ENCODE data around the gene CYP27C1. TPM values are rescaled to one million over a fixed set of nuclear protein-coding genes. Genes with fewer than 3 reads are reported as not detected.

CYP27C1 gene
- total RNA-seq, 1 donor from 2014 or later = 5.7 TPM

- peaks cover 49% of the 10 kb centered on the region for H3K36me3 ChIP-seq (ENCODE audit: insufficient read depth, low read length)
- H3K9ac ChIP-seq (ENCODE audit: low read length) = no peak overlapping the region
- H3K27me3 ChIP-seq (ENCODE audit: insufficient read depth, low read length) = no peaks in the 10 kb centered on the region
- FAIRE-seq (no peak), DNase-seq (ENCODE audit: low read depth) (no peak)
- H3K27ac Mint-ChIP-seq (ENCODE audit: unreplicated experiment) = no peak overlapping the region
- no peak overlapping the region for H3K4me3 Mint-ChIP-seq (ENCODE audit: unreplicated experiment)
- H3K4me2 ChIP-seq (ENCODE audit: low read length) = no peak overlapping the region
- H3K27me3 Mint-ChIP-seq (ENCODE audit: low read depth, unreplicated experiment) = no peaks in the 10 kb centered on the region
- no peaks in the 10 kb centered on the region for H3K9me3 ChIP-seq (ENCODE audit: insufficient read depth, low read depth, low read length)
- peaks cover 12% of the 10 kb centered on the region for H3K4me1 Mint-ChIP-seq (ENCODE audit: low read depth, unreplicated experiment)
- peaks cover 3% of the 10 kb centered on the region for H3K4me1 ChIP-seq (ENCODE audit: insufficient read depth, low read length)
- peaks cover 6% of the 10 kb centered on the region for H4K20me1 ChIP-seq (ENCODE audit: insufficient read depth, low read length)
- peaks cover 34% of the 10 kb centered on the region for H3K36me3 Mint-ChIP-seq (ENCODE audit: low read depth, unreplicated experiment)
- H2AFZ ChIP-seq (ENCODE audit: low read depth, low read length) = no peak overlapping the region
- TF ChIP-seq CTCF (IDR thresholded peaks at IDR 0.05; ENCODE audit: insufficient read depth, low read depth, low read length) (no peak), EZH2 (IDR thresholded peaks at IDR 0.05; ENCODE audit: insufficient read depth, low read length) (no peak)
- no peaks in the 10 kb centered on the region for H3K9me3 Mint-ChIP-seq (ENCODE audit: unreplicated experiment)
- H3K4me3 ChIP-seq (ENCODE audit: insufficient read depth, low read depth, low read length) = no peak overlapping the region
- no peak overlapping the region for H3K27ac ChIP-seq (ENCODE audit: low read depth, low read length)
- no peaks in the 10 kb centered on the region for H3K79me2 ChIP-seq (ENCODE audit: insufficient read depth, low read length)
Observed at GRCh38 chr2:127259355-127259754, 39.3 kb upstream of the CYP27C1 start.

GRCh38 chr2:127256866-127257265, 36.8 kb upstream of the CYP27C1 start:
- H3K36me3 Mint-ChIP-seq (ENCODE audit: low read depth, unreplicated experiment) = peaks cover 32% of the 10 kb centered on the region
- no peaks in the 10 kb centered on the region for H3K9me3 ChIP-seq (ENCODE audit: insufficient read depth, low read depth, low read length)

More at GRCh38 chr2:127256866-127257265, 36.8 kb upstream of the CYP27C1 start:
- peaks cover 5% of the 10 kb centered on the region for H3K4me1 ChIP-seq (ENCODE audit: insufficient read depth, low read length)
- H3K9ac ChIP-seq (ENCODE audit: low read length) = no peak overlapping the region
- no peak overlapping the region for H2AFZ ChIP-seq (ENCODE audit: low read depth, low read length)
- H3K4me3 Mint-ChIP-seq (ENCODE audit: unreplicated experiment) = no peak overlapping the region
- DNase-seq (ENCODE audit: low read depth) (no peak), FAIRE-seq (no peak)
- H3K27me3 Mint-ChIP-seq (ENCODE audit: low read depth, unreplicated experiment) = no peaks in the 10 kb centered on the region
- H3K4me1 Mint-ChIP-seq (ENCODE audit: low read depth, unreplicated experiment) = peaks cover 14% of the 10 kb centered on the region
- no peaks in the 10 kb centered on the region for H3K79me2 ChIP-seq (ENCODE audit: insufficient read depth, low read length)
- no peak overlapping the region for H3K27ac ChIP-seq (ENCODE audit: low read depth, low read length)
- no peak for TF ChIP-seq CTCF (IDR thresholded peaks at IDR 0.05; ENCODE audit: insufficient read depth, low read depth, low read length)
- no peak for TF ChIP-seq EZH2 (IDR thresholded peaks at IDR 0.05; ENCODE audit: insufficient read depth, low read length)
- no peak overlapping the region for H3K27ac Mint-ChIP-seq (ENCODE audit: unreplicated experiment)
- peaks cover 44% of the 10 kb centered on the region for H3K36me3 ChIP-seq (ENCODE audit: insufficient read depth, low read length)
- peaks cover 6% of the 10 kb centered on the region for H4K20me1 ChIP-seq (ENCODE audit: insufficient read depth, low read length)
- H3K4me3 ChIP-seq (ENCODE audit: insufficient read depth, low read depth, low read length) = no peak overlapping the region
- H3K27me3 ChIP-seq (ENCODE audit: insufficient read depth, low read length) = no peaks in the 10 kb centered on the region
- H3K4me2 ChIP-seq (ENCODE audit: low read length) = no peak overlapping the region
- no peaks in the 10 kb centered on the region for H3K9me3 Mint-ChIP-seq (ENCODE audit: unreplicated experiment)

Measured in astrocyte (in vitro differentiated cells and primary cell).